ENCODE measurements around the gene SHLD1. TPM values are rescaled to one million over a fixed set of nuclear protein-coding genes. Genes with fewer than 3 reads are reported as not detected.
"Not testable (repeated sequence)": the region's sequence is repeated elsewhere in the genome, so short reads cannot be mapped to it uniquely, and the experiment has no call there.

Gene SHLD1
- total and polyA plus RNA-seq, 4 donors: 2.3 to 9.5 (median 4.0) TPM

DNA sequence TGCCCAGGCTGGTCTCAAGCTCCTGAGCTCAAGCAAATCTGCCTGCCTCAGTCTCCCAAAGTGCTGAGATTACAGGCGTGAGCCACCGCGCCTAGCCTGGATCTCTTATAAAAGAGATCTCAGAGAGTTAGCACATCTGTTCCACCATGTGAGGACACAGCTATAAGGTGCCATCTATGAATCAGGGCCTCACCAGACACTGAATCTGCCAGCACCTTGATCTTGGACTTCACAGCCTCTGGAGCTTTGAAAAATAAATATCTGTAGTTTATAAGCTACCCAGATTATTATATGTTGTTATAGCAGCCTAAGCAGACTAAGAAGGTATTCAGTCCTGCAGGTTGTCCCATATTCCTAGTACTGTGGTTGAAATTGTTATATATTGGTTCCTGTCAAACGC lies 33.2 kb upstream of the SHLD1 start:
- Histone ChIP-seq H3K4me3 (ENCODE audit: low read length in 2 of 2) (no peak overlapping the region), H3K9me3 (ENCODE audit: control insufficient read depth, low read length) (peaks cover 4% of the 10 kb centered on the region), H3K27me3 (ENCODE audit: control insufficient read depth in 1 of 2, insufficient read depth in 2 of 2, low read length in 1 of 2) (no peaks in the 10 kb centered on the region), H3K36me3 (ENCODE audit: control insufficient read depth in 1 of 2, insufficient read depth in 2 of 2, low read length in 1 of 2) (no peaks in the 10 kb centered on the region), H3K4me1 (ENCODE audit: control insufficient read depth in 1 of 2, insufficient read depth in 2 of 2, low read length in 2 of 2) (no peaks in the 10 kb centered on the region), H3K27ac (ENCODE audit: low read depth in 1 of 2, low read length in 2 of 2) (no peak overlapping the region)
- DNase-seq: no peak
- WGBS, 2 donors: 94 to 98% methylated on average over 4 of the region's 4 CpGs
- intact Hi-C loops (cut with DNase I): no loop called here
- no peak for ATAC-seq (ENCODE audit: low FRiP score)

DNA sequence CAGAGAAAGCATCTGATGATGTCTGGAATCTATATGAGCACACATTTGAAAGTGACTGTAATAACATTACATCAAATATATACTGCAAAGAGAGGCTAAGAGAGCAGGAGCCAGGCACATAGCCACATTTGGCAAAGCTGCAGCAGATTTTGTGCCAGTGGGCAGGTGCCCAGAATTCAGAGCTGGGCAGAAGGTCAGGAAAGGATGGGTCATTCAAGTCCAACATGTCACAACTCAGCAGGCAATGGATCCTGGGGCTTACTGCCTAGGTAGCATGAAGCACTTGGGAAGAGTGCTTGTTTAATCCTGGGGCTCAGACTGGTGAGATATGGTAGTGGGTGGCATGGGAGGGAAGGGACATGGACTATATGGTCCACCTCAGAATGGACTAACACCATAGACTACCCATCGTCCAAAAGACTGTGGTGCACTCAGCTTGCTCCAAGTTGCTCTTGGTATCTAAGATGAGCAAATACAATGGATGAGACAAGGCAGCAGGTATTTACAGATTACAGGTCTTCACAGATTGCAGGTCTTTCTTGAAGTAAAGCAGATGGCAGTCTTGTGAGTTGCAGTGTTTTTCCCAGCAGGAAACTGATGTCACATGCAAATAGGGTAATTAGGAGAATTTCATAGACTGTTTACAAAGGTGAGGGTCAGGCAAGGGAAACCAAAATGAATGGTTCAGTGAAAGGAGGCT lies 31.2 kb upstream of the SHLD1 start:
- Histone ChIP-seq H3K4me3 (ENCODE audit: low read length in 2 of 2) (no peak overlapping the region), H3K4me1 (ENCODE audit: control insufficient read depth in 1 of 2, insufficient read depth in 2 of 2, low read length in 2 of 2) (no peaks in the 10 kb centered on the region), H3K27ac (ENCODE audit: low read depth in 1 of 2, low read length in 2 of 2) (no peak overlapping the region), H3K36me3 (ENCODE audit: control insufficient read depth in 1 of 2, insufficient read depth in 2 of 2, low read length in 1 of 2) (no peaks in the 10 kb centered on the region), H3K9me3 (ENCODE audit: control insufficient read depth, low read length) (peaks cover 4% of the 10 kb centered on the region), H3K27me3 (ENCODE audit: control insufficient read depth in 1 of 2, insufficient read depth in 2 of 2, low read length in 1 of 2) (no peaks in the 10 kb centered on the region)
- DNase-seq: no peak
- no peak for ATAC-seq (ENCODE audit: low FRiP score)
- WGBS, 2 donors: 80 to 85% methylated on average over 1 of the region's 1 CpG
- intact Hi-C loops (cut with DNase I): no loop called here

DNA sequence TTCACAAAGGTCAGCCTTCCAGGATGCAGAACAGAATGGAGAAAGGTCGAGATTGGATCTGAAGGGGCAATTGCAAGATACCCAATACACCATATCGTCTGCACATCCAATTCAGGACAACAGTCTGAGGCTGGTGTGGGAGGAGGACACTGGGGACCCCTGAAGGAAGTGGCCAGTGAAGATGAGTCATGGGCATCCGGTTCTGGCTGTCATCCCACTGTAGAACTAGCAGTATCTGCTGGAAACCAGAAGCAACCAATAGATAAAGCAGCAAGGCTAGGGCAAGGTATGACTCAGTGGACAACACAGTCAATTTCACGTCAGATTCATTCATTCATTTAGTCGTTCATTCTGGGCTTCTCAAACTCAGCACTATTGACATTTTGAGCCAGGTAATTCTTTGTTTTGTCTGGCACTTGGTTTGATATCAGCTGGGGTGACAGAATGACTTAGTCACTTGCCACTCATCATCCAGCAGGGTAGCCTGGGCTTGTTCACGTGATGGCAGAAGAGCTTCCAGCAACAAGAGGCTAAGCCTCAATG lies 30.3 kb upstream of the SHLD1 start:
- H3K9me3 ChIP-seq (ENCODE audit: control insufficient read depth, low read length): peaks cover 4% of the 10 kb centered on the region
- ATAC-seq (ENCODE audit: low FRiP score): no peak
- no peak overlapping the region for H3K4me3 ChIP-seq (ENCODE audit: low read length in 2 of 2)
- DNase-seq: no peak
- H3K27me3 ChIP-seq (ENCODE audit: control insufficient read depth in 1 of 2, insufficient read depth in 2 of 2, low read length in 1 of 2): no peaks in the 10 kb centered on the region
- H3K4me1 ChIP-seq (ENCODE audit: control insufficient read depth in 1 of 2, insufficient read depth in 2 of 2, low read length in 2 of 2): no peaks in the 10 kb centered on the region
- H3K36me3 ChIP-seq (ENCODE audit: control insufficient read depth in 1 of 2, insufficient read depth in 2 of 2, low read length in 1 of 2): no peaks in the 10 kb centered on the region
- H3K27ac ChIP-seq (ENCODE audit: low read depth in 1 of 2, low read length in 2 of 2): no peak overlapping the region
- intact Hi-C loops (cut with DNase I): no loop called here
- WGBS, 2 donors: 64 to 67% methylated on average over 6 of the region's 6 CpGs

DNA sequence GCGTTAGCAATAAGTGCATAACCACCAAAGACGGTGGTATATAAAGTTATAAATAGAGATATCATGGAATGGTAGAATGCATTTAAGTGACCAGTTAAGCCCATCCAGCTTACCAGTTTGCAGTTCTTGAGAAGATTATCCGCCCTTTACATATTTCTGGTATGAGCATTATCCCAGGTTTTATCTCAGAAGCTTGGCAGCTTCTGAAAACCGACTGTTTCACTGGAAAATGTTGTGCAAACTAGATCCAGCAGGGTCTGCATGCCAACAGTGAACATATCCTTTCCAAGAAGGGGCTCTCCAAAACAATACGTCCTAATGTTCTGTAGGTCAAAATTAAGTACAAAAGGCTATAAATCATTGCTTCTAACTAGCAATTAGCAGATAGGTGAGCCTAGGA lies 29.5 kb upstream of the SHLD1 start:
- Histone ChIP-seq H3K27ac (ENCODE audit: low read depth in 1 of 2, low read length in 2 of 2) (no peak overlapping the region), H3K36me3 (ENCODE audit: control insufficient read depth in 1 of 2, insufficient read depth in 2 of 2, low read length in 1 of 2) (no peaks in the 10 kb centered on the region), H3K4me1 (ENCODE audit: control insufficient read depth in 1 of 2, insufficient read depth in 2 of 2, low read length in 2 of 2) (no peaks in the 10 kb centered on the region), H3K27me3 (ENCODE audit: control insufficient read depth in 1 of 2, insufficient read depth in 2 of 2, low read length in 1 of 2) (no peaks in the 10 kb centered on the region), H3K4me3 (ENCODE audit: low read length in 2 of 2) (no peak overlapping the region), H3K9me3 (ENCODE audit: control insufficient read depth, low read length) (no peaks in the 10 kb centered on the region)
- no peak for ATAC-seq (ENCODE audit: low FRiP score)
- intact Hi-C loops (cut with DNase I): no loop called here
- WGBS, 2 donors: 40 to 41% methylated on average over 5 of the region's 5 CpGs
- no peak for DNase-seq

DNA sequence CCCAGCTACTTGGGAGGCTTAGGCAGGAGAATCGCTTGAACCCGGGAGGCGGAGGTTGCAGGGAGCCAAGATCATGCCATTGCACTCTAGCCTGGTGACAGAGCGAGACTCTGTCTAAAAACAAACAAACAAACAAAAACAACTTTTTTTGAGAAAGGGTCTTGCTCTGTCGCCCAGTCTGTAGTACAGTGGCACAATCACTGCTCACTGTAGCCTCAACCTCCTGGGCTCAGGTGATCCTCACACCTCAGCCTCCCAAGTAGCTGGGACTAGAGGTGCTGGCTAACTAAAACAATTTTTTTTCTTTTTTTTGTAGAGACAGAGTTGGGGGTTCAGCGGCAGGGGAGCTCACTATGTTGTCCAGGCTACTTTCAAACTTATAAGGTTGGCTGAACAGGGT lies 28.8 kb upstream of the SHLD1 start:
- H3K4me3 ChIP-seq (ENCODE audit: low read length in 2 of 2); H3K27me3 ChIP-seq (ENCODE audit: control insufficient read depth in 1 of 2, insufficient read depth in 2 of 2, low read length in 1 of 2); ATAC-seq (ENCODE audit: low FRiP score); H3K4me1 ChIP-seq (ENCODE audit: control insufficient read depth in 1 of 2, insufficient read depth in 2 of 2, low read length in 2 of 2); DNase-seq; H3K27ac ChIP-seq (ENCODE audit: low read depth in 1 of 2, low read length in 2 of 2); H3K36me3 ChIP-seq (ENCODE audit: control insufficient read depth in 1 of 2, insufficient read depth in 2 of 2, low read length in 1 of 2); H3K9me3 ChIP-seq (ENCODE audit: control insufficient read depth, low read length); intact Hi-C loops (cut with DNase I): not testable (repeated sequence)
- WGBS, 2 donors: 91 to 92% methylated on average over 6 of the region's 6 CpGs

DNA sequence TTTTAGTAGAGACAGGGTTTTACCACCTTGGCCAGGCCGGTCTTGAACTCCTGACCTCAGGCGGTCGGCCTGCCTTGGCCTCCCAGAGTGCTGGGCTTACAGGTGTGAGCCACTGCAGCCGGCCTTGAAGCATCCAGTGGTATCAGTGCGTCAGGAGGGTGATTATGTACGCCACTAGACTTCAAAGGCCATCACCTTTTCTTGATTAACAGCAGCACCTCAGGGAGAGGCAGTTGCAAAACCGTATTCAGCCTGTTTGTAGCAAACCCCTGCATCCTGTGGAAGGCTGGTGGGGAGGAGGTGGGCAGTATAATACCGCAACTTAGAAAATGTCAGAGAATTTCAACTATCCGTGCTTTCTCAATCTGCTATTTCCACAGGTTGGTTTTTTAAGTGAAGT lies 27.3 kb upstream of the SHLD1 start:
- H3K36me3 ChIP-seq (ENCODE audit: control insufficient read depth in 1 of 2, insufficient read depth in 2 of 2, low read length in 1 of 2): no peaks in the 10 kb centered on the region
- no peak for ATAC-seq (ENCODE audit: low FRiP score)
- 76 to 82% methylated on average over 9 of the region's 9 CpGs for WGBS, 2 donors
- DNase-seq: no peak
- H3K4me3 ChIP-seq (ENCODE audit: low read length in 2 of 2): no peak overlapping the region
- no peaks in the 10 kb centered on the region for H3K27me3 ChIP-seq (ENCODE audit: control insufficient read depth in 1 of 2, insufficient read depth in 2 of 2, low read length in 1 of 2)
- H3K9me3 ChIP-seq (ENCODE audit: control insufficient read depth, low read length): no peaks in the 10 kb centered on the region
- no peak overlapping the region for H3K27ac ChIP-seq (ENCODE audit: low read depth in 1 of 2, low read length in 2 of 2)
- H3K4me1 ChIP-seq (ENCODE audit: control insufficient read depth in 1 of 2, insufficient read depth in 2 of 2, low read length in 2 of 2): no peaks in the 10 kb centered on the region
- intact Hi-C loops (cut with DNase I): no loop called here

DNA sequence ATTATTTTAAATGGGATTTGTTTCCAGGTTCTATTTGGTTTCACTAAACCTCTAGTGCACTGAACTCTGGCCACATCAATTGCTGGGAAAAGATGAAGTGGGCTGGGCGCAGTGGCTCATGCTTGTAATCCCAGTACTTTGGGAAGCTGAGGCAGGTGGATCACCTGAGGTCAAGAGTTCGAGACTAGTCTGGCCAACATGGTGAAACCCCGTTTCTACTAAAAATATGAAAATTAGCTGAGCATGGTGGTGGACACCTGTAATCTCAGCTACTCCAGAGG lies 25.1 kb upstream of the SHLD1 start:
- H3K27me3 ChIP-seq (ENCODE audit: control insufficient read depth in 1 of 2, insufficient read depth in 2 of 2, low read length in 1 of 2); ATAC-seq (ENCODE audit: low FRiP score); H3K27ac ChIP-seq (ENCODE audit: low read depth in 1 of 2, low read length in 2 of 2); H3K9me3 ChIP-seq (ENCODE audit: control insufficient read depth, low read length); DNase-seq; intact Hi-C loops (cut with DNase I); H3K36me3 ChIP-seq (ENCODE audit: control insufficient read depth in 1 of 2, insufficient read depth in 2 of 2, low read length in 1 of 2); H3K4me1 ChIP-seq (ENCODE audit: control insufficient read depth in 1 of 2, insufficient read depth in 2 of 2, low read length in 2 of 2); H3K4me3 ChIP-seq (ENCODE audit: low read length in 2 of 2): not testable (repeated sequence)
- 79% methylated on average over 3 of the region's 3 CpGs for WGBS, 2 donors

DNA sequence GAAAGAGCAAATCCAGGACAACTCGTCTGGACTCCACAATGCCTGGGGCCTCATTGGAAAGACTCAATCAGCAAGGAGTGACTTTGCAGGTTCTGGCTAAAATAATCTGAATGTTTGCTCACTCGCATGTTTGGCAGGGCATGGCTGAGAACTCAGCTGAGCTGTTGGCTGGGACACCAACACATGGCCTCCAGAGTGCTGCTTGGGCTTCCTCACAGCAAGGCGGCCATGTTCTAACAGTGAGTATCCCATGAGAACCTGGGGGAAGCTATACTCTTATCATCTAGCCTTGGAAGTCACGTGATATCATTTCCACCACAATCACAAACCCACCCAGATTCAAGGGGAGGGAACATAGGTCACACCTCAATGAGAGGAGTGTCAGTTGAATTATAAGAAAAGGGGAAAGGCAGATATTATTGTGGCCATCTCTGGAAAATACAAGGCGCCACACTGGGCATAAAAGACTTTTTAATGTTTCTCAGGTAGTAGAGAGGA lies 23.1 kb upstream of the SHLD1 start:
- Histone ChIP-seq H3K27me3 (ENCODE audit: control insufficient read depth in 1 of 2, insufficient read depth in 2 of 2, low read length in 1 of 2) (no peaks in the 10 kb centered on the region), H3K4me3 (ENCODE audit: low read length in 2 of 2) (no peak overlapping the region), H3K36me3 (ENCODE audit: control insufficient read depth in 1 of 2, insufficient read depth in 2 of 2, low read length in 1 of 2) (no peaks in the 10 kb centered on the region), H3K27ac (ENCODE audit: low read depth in 1 of 2, low read length in 2 of 2) (no peak overlapping the region), H3K9me3 (ENCODE audit: control insufficient read depth, low read length) (no peaks in the 10 kb centered on the region), H3K4me1 (ENCODE audit: control insufficient read depth in 1 of 2, insufficient read depth in 2 of 2, low read length in 2 of 2) (no peaks in the 10 kb centered on the region)
- DNase-seq (no peak), ATAC-seq (ENCODE audit: low FRiP score) (no peak)
- intact Hi-C loops (cut with DNase I): no loop called here
- WGBS, 2 donors: 61 to 71% methylated on average over 5 of the region's 5 CpGs

DNA sequence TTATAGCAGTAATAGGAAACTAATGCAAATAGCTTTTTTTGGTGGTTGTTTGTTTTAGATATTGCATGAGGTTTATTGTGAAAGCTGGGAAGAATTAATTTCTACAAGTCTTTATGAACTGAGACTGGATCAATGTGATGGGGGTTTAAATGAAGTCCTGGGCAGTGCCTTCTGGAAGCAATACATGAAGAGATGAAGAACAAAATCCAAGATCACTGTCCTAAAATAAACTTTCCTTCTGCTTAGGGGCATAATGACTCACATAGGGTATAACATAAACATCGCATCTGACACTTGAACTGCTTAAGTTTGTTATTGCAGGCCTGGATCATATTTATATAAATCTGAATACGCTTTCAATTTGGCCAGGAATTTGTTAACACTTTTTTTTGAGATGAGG lies 20.9 kb upstream of the SHLD1 start:
- no peaks in the 10 kb centered on the region for H3K27me3 ChIP-seq (ENCODE audit: control insufficient read depth in 1 of 2, insufficient read depth in 2 of 2, low read length in 1 of 2)
- DNase-seq (no peak), ATAC-seq (ENCODE audit: low FRiP score) (no peak)
- H3K4me3 ChIP-seq (ENCODE audit: low read length in 2 of 2): no peak overlapping the region
- WGBS, 2 donors: 36 to 47% methylated on average over 2 of the region's 2 CpGs
- intact Hi-C loops (cut with DNase I): no loop called here
- H3K4me1 ChIP-seq (ENCODE audit: control insufficient read depth in 1 of 2, insufficient read depth in 2 of 2, low read length in 2 of 2): no peaks in the 10 kb centered on the region
- H3K27ac ChIP-seq (ENCODE audit: low read depth in 1 of 2, low read length in 2 of 2): no peak overlapping the region
- no peaks in the 10 kb centered on the region for H3K9me3 ChIP-seq (ENCODE audit: control insufficient read depth, low read length)
- H3K36me3 ChIP-seq (ENCODE audit: control insufficient read depth in 1 of 2, insufficient read depth in 2 of 2, low read length in 1 of 2): no peaks in the 10 kb centered on the region

All from aorta (tissue), 5 donors.